ENCODE measurements around the gene WDR13. TPM values are rescaled to one million over a fixed set of nuclear protein-coding genes. Genes with fewer than 3 reads are reported as not detected.

The WDR13 gene
- total RNA-seq, 3 donors from 2014 or later, result 97.2 to 113 (median 97.7) TPM

Other genes with a start within 250 kb of the WDR13 start
- gene SSX3, start 240.8 kb upstream of the WDR13 start, total RNA-seq, result not detected
- gene SSX4, start 214.0 kb upstream of the WDR13 start, total RNA-seq, result not detected
- gene SSX4B, start 185.5 kb upstream of the WDR13 start, total RNA-seq, result not detected
- gene SLC38A5, start 127.2 kb upstream of the WDR13 start, total RNA-seq, result 10 to 100 TPM in 1 of 3 donors, 1 to 10 TPM in 1, under 1 TPM in 1; 0.96 to 12.1 (median 3.8) TPM
- 10 to 100 TPM; 31.8 to 55.4 (median 34.8) TPM for gene FTSJ1, start 121.3 kb upstream of the WDR13 start, total RNA-seq
- 10 to 100 TPM; 12.1 to 22.1 (median 17.0) TPM for gene PORCN, start 88.5 kb upstream of the WDR13 start, total RNA-seq
- gene EBP, start 75.7 kb upstream of the WDR13 start, total RNA-seq, result 10 to 100 TPM; 20.3 to 22.0 (median 20.6) TPM
- 10 to 100 TPM; 11.3 to 13.0 (median 12.5) TPM for gene TBC1D25, start 57.8 kb upstream of the WDR13 start, total RNA-seq
- 100 to 1,000 TPM; 152 to 328 (median 213) TPM for gene RBM3, start 23.0 kb upstream of the WDR13 start, total RNA-seq
- 10 to 100 TPM in 1 of 3 donors, 1 to 10 TPM in 2; 2.3 to 12.5 (median 6.0) TPM for gene WAS, start 86.3 kb downstream of the WDR13 start, total RNA-seq
- gene SUV39H1, start 99.2 kb downstream of the WDR13 start, total RNA-seq, result 1 to 10 TPM; 3.6 to 7.0 (median 5.3) TPM
- gene GLOD5, start 164.3 kb downstream of the WDR13 start, total RNA-seq, result under 1 TPM in 1 of 3 donors, not detected in 2; 0.66 TPM
- gene GATA1, start 189.1 kb downstream of the WDR13 start, total RNA-seq, result not detected
- gene HDAC6, start 204.6 kb downstream of the WDR13 start, total RNA-seq, result 10 to 100 TPM; 78.2 to 86.2 (median 84.3) TPM
- gene ERAS, start 229.0 kb downstream of the WDR13 start, total RNA-seq, result under 1 TPM in 1 of 3 donors, not detected in 2; 0.73 TPM
- gene PCSK1N, start 238.1 kb downstream of the WDR13 start, total RNA-seq, result 1 to 10 TPM; 1.4 to 3.6 (median 2.2) TPM